Renal pelvis (tissue), 4 donors: Measurements from ENCODE around the gene TGFB2. TPM values are rescaled to one million over a fixed set of nuclear protein-coding genes. Genes with fewer than 3 reads are reported as not detected.

Experiments
- DNase-seq: peaks from one replicate; pipeline ENCODE4 v3.0.0-alpha.2; 2013
- polyA plus RNA-seq, 3 donors: library from polyadenylated mRNA; unstranded; fragments of 120-200 nt; gene quantifications; one replicate each; pipeline ENCODE4 v1.2.1, GENCODE V29; 2013; ENCODE audit not compliant: insufficient read length in 3 of 3

TGFB2 gene
- polyA plus RNA-seq, 3 donors = 8.5 to 14.2 (median 11.5) TPM

GRCh38 chr1:218412171-218412570, 67.0 kb downstream of the TGFB2 start:
- no peak for DNase-seq

- DNase-seq = no peak
These were observed 68.0 kb downstream of the TGFB2 start for GRCh38 chr1:218413179-218413578.

- DNase-seq = no peak
These were observed 69.1 kb downstream of the TGFB2 start for GRCh38 chr1:218414060-218414728.

- DNase-seq = no peak
These were observed 70.6 kb downstream of the TGFB2 start for GRCh38 chr1:218415726-218416125.

- DNase-seq = no peak
These were observed 76.4 kb downstream of the TGFB2 start for GRCh38 chr1:218421531-218421930.

GRCh38 chr1:218424502-218424901, 79.4 kb downstream of the TGFB2 start:
- no peak for DNase-seq

- DNase-seq = no peak
These were observed 80.7 kb downstream of the TGFB2 start for GRCh38 chr1:218425647-218426342.

GRCh38 chr1:218426343-218426657, 81.2 kb downstream of the TGFB2 start:
- no peak for DNase-seq

GRCh38 chr1:218429301-218429700, 84.2 kb downstream of the TGFB2 start:
- no peak for DNase-seq

- no peak for DNase-seq
These were observed 85.2 kb downstream of the TGFB2 start for GRCh38 chr1:218430346-218430745.

GRCh38 chr1:218430822-218431221, 85.7 kb downstream of the TGFB2 start:
- no peak for DNase-seq

- no peak for DNase-seq
These were observed 86.3 kb downstream of the TGFB2 start for GRCh38 chr1:218431476-218431875.

- peak; percentile 28 for DNase-seq
These were observed 88.6 kb downstream of the TGFB2 start for GRCh38 chr1:218433744-218434143.

- DNase-seq = no peak
These were observed 90.4 kb downstream of the TGFB2 start for GRCh38 chr1:218435528-218435927.

GRCh38 chr1:218436346-218436745, 91.2 kb downstream of the TGFB2 start:
- DNase-seq = no peak

- DNase-seq = no peak
These were observed 91.9 kb downstream of the TGFB2 start for GRCh38 chr1:218436997-218437396.

GRCh38 chr1:218439541-218440295, 94.6 kb downstream of the TGFB2 start:
- DNase-seq = no peak

- no peak for DNase-seq
These were observed 98.1 kb downstream of the TGFB2 start for GRCh38 chr1:218443255-218443654.

- no peak for DNase-seq
These were observed 99.0 kb downstream of the TGFB2 start for GRCh38 chr1:218444173-218444572.

GRCh38 chr1:218444588-218444987, 99.5 kb downstream of the TGFB2 start:
- no peak for DNase-seq

GRCh38 chr1:218447010-218447689, 102.0 kb downstream of the TGFB2 start:
- DNase-seq = no peak

- no peak for DNase-seq
These were observed 106.3 kb downstream of the TGFB2 start for GRCh38 chr1:218451415-218451814.
